GM18870 (cell line): Measurements from ENCODE around the gene NRP1.
"Not testable (repeated sequence)": the region's sequence is repeated elsewhere in the genome, so short reads cannot be mapped to it uniquely, and the experiment has no call there.

Experiments used
- ATAC-seq: cut with Tn5 transposase; IDR thresholded peaks from one replicate; pipeline ENCODE4 v1.9.1; 2021; ENCODE audit warnings: moderate library complexity; ENCODE audit not compliant: unreplicated experiment

Gene NRP1

DNA sequence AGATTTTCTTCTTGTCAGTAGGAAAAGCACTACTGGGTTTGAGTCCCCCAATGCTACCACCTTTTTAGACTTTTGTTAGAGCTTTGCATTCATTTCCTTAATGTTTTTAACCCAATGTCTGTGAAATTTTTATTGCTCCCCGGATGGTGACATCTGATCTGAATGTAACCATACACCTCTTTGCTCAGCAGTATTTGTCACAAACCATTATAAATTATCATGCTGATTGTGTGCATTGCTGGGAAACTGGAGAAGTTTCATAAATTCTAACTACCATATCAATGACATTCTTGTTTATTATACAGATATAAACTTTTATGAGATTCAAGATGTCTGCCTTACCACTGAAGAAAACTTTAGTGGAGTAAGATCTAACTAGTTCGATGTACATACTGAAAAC lies 8.5 kb downstream of the NRP1 start:
- no peak for ATAC-seq

DNA sequence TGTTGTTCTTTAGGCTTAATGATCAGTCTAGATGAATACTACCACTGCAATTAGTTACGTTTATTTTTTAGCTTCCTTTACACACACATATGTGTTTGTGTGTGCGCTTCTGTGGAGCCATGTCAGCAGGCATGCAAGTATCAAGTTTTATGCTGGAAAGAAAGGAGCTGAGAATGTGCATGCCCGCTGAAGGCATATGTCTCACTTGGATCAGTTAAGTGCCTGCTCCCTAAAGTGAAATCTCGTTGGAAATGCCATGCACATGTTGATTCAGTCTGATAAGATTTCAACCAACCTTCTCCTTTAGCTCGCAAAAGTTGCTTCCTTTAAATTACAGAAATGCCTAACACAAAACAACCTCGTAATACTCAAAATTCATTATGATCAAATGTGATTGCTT lies 10.7 kb downstream of the NRP1 start:
- ATAC-seq, result no peak

DNA sequence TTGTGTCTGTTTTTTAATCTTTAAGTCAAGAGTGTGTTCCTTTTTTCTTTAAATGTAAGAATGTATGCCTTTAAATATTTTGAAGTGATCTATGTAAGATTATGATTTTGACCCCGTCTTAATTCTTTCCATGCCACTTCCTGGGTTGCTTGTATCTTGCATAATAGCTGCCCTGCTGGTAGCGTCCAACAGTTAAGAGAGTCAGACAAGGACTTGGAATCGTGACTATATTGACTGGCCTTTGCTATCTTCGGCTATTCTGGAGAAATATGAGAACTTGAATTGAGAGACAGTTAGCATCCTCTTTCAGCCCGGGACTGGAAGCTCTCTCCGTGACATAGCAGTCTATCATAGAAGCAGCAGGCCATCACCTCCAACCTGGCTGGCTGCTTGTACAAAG lies 13.0 kb downstream of the NRP1 start:
- no peak for ATAC-seq

- ATAC-seq, result no peak
These were observed 14.2 kb downstream of the NRP1 start for GRCh38 chr10:33320288-33320687.

DNA sequence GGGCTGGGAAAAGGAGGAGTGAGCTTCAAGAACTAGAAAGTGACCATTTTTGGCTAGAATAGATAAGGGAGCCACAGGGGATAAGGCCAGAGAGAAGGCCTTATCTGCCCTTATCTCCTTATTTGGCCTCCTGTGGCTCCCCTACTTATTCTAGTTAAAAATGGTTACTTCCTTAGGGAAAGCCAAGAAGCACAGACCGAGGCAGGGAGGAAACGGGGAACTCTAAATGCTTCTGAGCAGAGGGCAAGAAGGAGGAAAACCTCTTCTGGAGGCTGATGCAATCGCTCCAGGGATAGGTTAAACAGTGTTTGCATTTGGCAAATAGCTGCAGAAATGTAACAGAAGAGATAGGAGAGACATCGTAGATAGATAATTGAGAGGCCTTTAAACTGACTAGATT lies 18.6 kb downstream of the NRP1 start:
- ATAC-seq, result no peak

- no peak for ATAC-seq
These were observed 19.5 kb downstream of the NRP1 start for GRCh38 chr10:33314811-33315561.

DNA sequence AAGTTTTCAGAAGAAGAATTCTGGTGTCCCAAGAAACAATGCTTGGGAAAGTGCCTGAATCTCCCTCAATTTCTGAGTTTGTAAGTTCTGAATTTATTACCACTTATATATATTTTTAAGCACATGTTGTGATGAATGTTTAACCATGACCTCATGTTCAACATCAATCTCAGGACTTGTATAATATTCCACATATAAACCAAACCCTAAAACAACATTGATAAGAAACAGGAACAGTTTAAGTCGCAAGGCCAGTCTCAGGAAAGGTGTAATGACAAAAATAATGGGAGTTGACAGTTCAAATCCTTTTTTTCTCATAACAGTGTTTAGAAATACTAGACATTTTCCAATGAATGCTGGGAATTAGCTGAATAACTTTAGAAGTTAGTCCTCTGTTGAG lies 22.8 kb downstream of the NRP1 start:
- no peak for ATAC-seq

DNA sequence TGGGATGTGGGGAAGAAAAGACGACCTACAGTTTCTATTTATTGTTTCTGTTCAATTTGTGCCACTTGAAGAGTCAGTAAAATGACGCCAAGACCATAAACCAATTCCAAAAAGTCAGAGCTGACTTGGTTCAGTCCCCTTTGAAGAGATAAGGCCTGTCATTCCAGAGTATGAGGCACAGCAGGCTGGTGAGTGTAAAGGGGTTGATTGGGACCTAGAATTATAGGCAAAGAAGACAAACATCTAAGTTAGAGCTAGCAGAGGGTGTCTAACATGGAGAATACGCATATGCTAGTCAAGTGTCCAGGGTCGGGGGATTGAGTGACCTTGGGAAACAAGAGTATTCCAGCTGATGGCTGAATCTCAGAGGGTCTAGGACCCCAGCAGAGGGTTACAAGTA lies 23.6 kb downstream of the NRP1 start:
- no peak for ATAC-seq

DNA sequence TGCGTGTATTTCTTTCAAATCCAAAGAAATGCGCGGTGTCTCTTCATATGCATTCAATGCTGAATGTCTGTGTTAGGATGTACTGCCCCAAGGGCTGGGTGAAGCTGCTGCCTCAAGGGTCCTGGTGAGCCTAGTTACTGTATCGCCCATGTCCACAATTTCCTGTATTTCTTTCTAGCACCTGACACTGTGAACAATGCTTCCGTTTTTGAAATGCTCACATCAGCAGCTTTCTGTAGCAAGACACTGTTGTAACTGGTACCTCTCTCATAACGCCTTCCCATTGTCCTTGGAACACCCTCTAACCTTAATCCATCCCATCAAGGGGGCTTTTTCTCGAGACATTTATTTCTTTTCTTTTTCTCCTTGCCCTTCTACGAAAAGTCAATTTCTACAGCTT lies 25.1 kb downstream of the NRP1 start:
- no peak for ATAC-seq

GRCh38 chr10:33307835-33308234 lies 26.6 kb downstream of the NRP1 start:
- no peak for ATAC-seq

- ATAC-seq, result no peak
These were observed 27.6 kb downstream of the NRP1 start for GRCh38 chr10:33306701-33307519.

DNA sequence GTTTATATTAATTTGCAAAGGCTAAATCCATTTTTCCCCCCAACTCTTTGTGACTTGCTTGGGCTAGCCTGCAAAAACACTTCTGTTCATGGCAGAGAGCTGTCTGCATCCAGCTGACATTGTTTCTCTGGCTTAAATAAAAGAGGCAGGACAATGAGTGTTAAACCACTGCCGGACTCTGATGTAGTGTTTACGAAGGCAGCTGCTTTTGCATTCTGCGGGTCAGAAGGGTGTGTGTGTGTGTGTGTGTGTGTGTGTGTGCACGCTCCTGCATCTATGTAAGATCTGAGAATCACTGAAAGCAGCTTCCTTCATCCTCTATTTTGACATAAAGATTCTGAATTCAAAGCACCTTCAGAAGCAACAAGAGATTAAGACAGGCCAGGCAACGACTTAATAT lies 28.3 kb downstream of the NRP1 start:
- ATAC-seq, result no peak

DNA sequence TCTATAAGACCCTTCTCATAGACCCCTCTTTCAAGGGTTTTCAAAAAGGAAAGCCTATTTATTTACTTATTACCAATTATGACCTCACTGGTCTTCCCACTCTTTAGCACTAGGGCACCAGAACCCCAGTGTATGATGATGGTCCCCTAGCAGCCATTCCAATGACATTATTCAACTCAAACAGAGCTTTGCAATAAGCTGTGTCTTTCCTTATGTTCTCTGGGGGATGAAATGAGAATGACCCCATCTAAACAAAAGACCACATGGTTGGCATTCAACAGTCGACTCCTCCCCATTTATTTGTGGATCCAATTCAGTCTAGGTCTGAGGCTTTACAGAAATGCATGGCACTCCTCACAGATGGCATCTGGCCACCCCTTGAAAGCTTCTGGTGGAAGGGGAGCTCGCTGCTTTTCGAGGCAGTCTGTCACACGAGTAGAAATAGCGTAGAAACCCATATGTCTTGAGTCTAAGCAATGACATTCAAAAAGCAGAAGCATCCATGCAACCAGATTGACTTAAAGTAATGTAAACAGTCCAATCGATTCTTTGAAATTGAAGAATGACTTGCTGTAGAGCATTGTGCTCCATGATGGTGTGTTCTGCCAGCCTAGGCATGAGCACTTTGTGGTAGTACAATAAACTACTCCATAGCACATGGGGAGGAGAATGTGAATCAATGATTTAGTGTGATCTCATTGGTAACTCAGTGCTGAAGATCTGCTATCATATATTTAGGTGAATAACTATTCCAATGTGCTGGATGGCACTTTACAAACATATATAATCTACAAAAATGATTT lies 29.8 kb downstream of the NRP1 start:
- ATAC-seq, result no peak

DNA sequence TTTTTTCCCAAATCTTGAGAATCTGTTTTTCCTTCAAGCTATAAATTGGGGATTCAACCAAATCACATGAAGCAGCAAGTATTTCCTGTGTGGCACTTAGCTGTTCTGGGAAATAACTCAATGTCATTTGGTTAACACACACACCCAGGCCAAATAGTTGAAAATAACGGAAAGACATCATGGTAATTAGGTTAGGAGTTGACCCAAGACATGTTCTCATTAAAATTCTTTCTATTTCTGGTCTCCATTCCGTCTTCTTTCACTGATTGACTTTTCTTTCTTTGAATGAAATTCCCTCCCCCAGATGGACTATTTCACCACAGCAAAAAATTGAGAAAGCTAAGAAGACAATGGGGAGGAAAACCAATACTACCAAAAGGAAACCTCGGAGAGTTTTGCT lies 30.5 kb downstream of the NRP1 start:
- no peak for ATAC-seq

- no peak for ATAC-seq
These were observed 32.1 kb downstream of the NRP1 start for GRCh38 chr10:33302208-33302829.

GRCh38 chr10:33301097-33301789 lies 33.2 kb downstream of the NRP1 start:
- no peak for ATAC-seq

DNA sequence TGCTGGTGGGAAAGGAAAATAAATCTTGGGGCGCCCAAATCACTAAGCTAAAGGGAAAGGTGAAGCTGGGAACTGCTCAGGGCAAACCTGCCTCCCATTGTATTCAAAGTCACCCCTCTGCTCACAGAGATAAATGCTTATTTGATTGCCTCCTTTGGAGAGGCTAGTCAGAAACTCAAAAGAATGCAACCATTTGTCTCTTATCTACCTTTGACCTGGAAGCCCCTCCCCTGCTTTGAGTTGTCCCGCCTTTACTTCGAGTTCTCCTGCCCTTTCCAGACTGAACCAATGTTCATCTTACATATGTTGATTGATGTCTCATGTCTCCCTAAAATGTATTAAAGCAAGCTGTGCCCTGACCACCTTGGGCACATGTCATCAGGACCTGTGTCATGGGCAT lies 33.9 kb downstream of the NRP1 start:
- ATAC-seq, result not testable (repeated sequence)

DNA sequence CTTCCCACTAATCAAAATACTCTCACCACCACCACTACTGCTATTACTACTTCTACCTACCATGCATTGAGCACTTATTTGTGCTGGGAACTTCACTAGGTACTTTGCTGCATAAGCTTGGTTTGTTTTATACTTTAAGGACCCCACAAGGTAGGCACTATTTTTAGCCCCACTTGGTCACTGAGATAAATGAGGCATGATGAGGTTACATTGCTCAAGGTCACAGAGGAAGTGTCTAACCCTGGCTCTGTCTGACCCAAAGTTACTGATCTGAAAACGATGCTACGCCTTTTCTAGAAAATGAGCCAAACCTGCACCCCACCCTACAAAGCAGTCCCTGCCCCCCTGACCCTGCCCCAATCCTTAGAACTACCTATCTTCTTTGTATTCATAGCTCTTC lies 35.6 kb downstream of the NRP1 start:
- ATAC-seq, result no peak

- no peak for ATAC-seq
These were observed 36.4 kb downstream of the NRP1 start for GRCh38 chr10:33298110-33298509.

DNA sequence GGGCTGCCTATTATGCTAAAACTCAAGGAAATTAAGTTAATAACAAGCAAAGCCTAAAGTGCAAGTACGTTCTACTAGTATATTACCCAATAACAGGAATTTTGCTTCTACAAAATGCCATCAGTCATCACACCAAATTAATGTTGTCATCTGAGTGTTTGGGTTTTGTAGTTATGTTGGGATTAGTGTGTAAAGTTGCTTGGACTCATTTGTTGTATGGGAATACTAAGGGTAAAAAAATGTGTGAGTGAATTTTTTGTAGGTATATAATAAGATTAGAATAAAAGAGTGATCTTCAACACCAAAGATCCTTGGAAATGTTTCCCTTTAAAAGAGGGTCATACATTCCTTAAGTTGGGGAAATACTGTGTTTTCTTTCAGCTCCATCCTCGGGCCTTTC lies 38.6 kb downstream of the NRP1 start:
- no peak for ATAC-seq
